Endothelial cell of umbilical vein (primary cell): ENCODE measurements around the gene NHERF2. TPM values are rescaled to one million over a fixed set of nuclear protein-coding genes. Genes with fewer than 3 reads are reported as not detected.
A peak's percentile ranks its signal among the peaks of the same experiment; 100 is the strongest.

ENCODE experiments used
- BruUV-seq: library from RNA; stranded (reverse); fragments of 400-500 nt; replicated peaks from 2 replicates; lab custom pipeline; 2021; lab: Mats Ljungman, UMichigan
- CTCF ChIA-PET: fragments of 300-600, 350-600 bp; sonication (Branson Sonifier 250); formaldehyde crosslinking; loops from one replicate; lab custom pipeline; 2021; ENCODE audit warnings: antibody characterized with exemption, inconsistent platforms; lab: Charles Lee
- POLR2A ChIA-PET: fragments of 300-600, 350-600 bp; sonication (Branson Sonifier 250); formaldehyde crosslinking; loops from one replicate; lab custom pipeline; 2021; ENCODE audit warnings: antibody characterized with exemption, inconsistent platforms; lab: Charles Lee
- DNase-seq: peaks from one replicate; pipeline ENCODE4 v3.0.0-alpha.2; 2011; ENCODE audit warnings: low read depth, low spot score
- FAIRE-seq: peaks from 2 replicates; lab custom pipeline; 2011; peaks lifted over from hg19 to GRCh38; lab: Jason Lieb, UNC
- H2AFZ ChIP-seq: 2 replicates; pipeline ENCODE4 v1.6.0; 2012; ENCODE audit warnings: low read depth, low read length, control low read depth, inconsistent platforms
- H3K27ac ChIP-seq: 2 replicates; pipeline ENCODE4 v1.5.1; 2011; ENCODE audit warnings: low read depth, mild to moderate bottlenecking, control low read depth, low read length, moderate library complexity; ENCODE audit not compliant: insufficient read depth
- H3K27me3 ChIP-seq, 2 experiments: 2 replicates each; pipeline versions ENCODE4 v1.6.0 to v1.6.1; 2011; ENCODE audit warnings: low read length in 2 of 2, mixed read lengths in 1 of 2; ENCODE audit not compliant: control insufficient read depth in 2 of 2, insufficient read depth in 2 of 2
- H3K36me3 ChIP-seq, 2 experiments: 2 replicates in 1 of 2; 3 replicates in 1 of 2; pipeline ENCODE4 v1.5.1; 2011; ENCODE audit warnings: low read length in 2 of 2, mild to moderate bottlenecking in 1 of 2, moderate library complexity in 1 of 2; ENCODE audit not compliant: control insufficient read depth in 2 of 2, insufficient read depth in 2 of 2; ENCODE audit errors: extremely low read depth in 1 of 2
- H3K4me1 ChIP-seq: 3 replicates; pipeline ENCODE4 v1.5.1; 2011; ENCODE audit warnings: mild to moderate bottlenecking, low read length; ENCODE audit not compliant: control insufficient read depth, insufficient read depth; ENCODE audit errors: extremely low read depth
- H3K4me2 ChIP-seq: 2 replicates; pipeline ENCODE4 v1.6.1; 2011; ENCODE audit warnings: low read length, control low read depth, mixed read lengths; ENCODE audit not compliant: insufficient read depth
- H3K4me3 ChIP-seq, 3 experiments: fragments of 200-600 bp in 1 of 3; sonication (generic), shearing (Covaris generic) in 1 of 3; replicated peaks in 1 of 3; 2 replicates each; pipeline ENCODE4 v1.5.1; 2011 to 2016; ENCODE audit warnings: control low read depth in 3 of 3, low read length in 3 of 3, mild to moderate bottlenecking in 2 of 3, inconsistent platforms in 1 of 3, low read depth in 1 of 3, moderate library complexity in 1 of 3; ENCODE audit not compliant: insufficient read depth in 1 of 3
- H3K79me2 ChIP-seq: 2 replicates; pipeline ENCODE4 v1.6.0; 2012; ENCODE audit warnings: low read length, inconsistent platforms; ENCODE audit not compliant: control insufficient read depth, insufficient read depth
- H3K9ac ChIP-seq: replicated peaks from 2 replicates; pipeline ENCODE3; 2011; ENCODE audit warnings: low read length, control low read depth; ENCODE audit not compliant: insufficient read depth; ENCODE audit errors: extremely low read depth
- H3K9me1 ChIP-seq: replicated peaks from 3 replicates; pipeline ENCODE4 v1.6.0; 2011; ENCODE audit warnings: mild to moderate bottlenecking, low read length; ENCODE audit not compliant: control insufficient read depth, insufficient read depth; ENCODE audit errors: extremely low read depth
- H3K9me3 ChIP-seq: replicated peaks from 2 replicates; pipeline ENCODE4 v1.5.1; 2012; ENCODE audit warnings: low read length, inconsistent platforms; ENCODE audit not compliant: control insufficient read depth, insufficient read depth
- H4K20me1 ChIP-seq: replicated peaks from 2 replicates; pipeline ENCODE3; 2011; ENCODE audit warnings: mild to moderate bottlenecking, low read length; ENCODE audit not compliant: control insufficient read depth, insufficient read depth; ENCODE audit errors: extremely low read depth
- CTCF ChIP-seq, 2 donors: IDR thresholded peaks; 1 replicate in 1 of 2; 2 replicates in 1 of 2; pipeline ENCODE4 v1.5.1; 2011; ENCODE audit warnings: low read length in 2 of 2, mild to moderate bottlenecking in 2 of 2, moderate library complexity in 2 of 2, control low read depth in 1 of 2, inconsistent platforms in 1 of 2, low read depth in 1 of 2; ENCODE audit not compliant: insufficient read depth in 1 of 2; ENCODE audit errors: extremely low read depth in 1 of 2
- EZH2 ChIP-seq: IDR thresholded peaks from 2 replicates; pipeline ENCODE4 v1.6.1; 2012; ENCODE audit warnings: borderline replicate concordance, low read depth, mild to moderate bottlenecking, moderate library complexity, low read length, inconsistent platforms; ENCODE audit not compliant: severe bottlenecking
- FOS ChIP-seq: IDR thresholded peaks from 2 replicates; pipeline ENCODE4 v1.6.1; 2011; ENCODE audit warnings: mild to moderate bottlenecking, low read length, moderate library complexity, borderline replicate concordance; ENCODE audit not compliant: insufficient read depth
- GATA2 ChIP-seq: IDR thresholded peaks from 2 replicates; pipeline ENCODE4 v1.7.0; 2011; ENCODE audit warnings: low read depth, mild to moderate bottlenecking, moderate library complexity, mixed read lengths, low read length; ENCODE audit not compliant: insufficient read length, insufficient read depth
- JUN ChIP-seq: IDR thresholded peaks from 2 replicates; pipeline ENCODE4 v1.6.1; 2011; ENCODE audit warnings: borderline replicate concordance, low read depth; ENCODE audit not compliant: insufficient read length, insufficient read depth
- MYC ChIP-seq: IDR thresholded peaks from one replicate; pipeline ENCODE4 v1.6.1; 2011; ENCODE audit warnings: mild to moderate bottlenecking, low read depth, low read length
- POLR2AphosphoS5 ChIP-seq: IDR thresholded peaks from 2 replicates; pipeline ENCODE4 v1.6.1; 2012; ENCODE audit warnings: low read depth, mild to moderate bottlenecking, control low read depth, low read length, moderate library complexity; ENCODE audit not compliant: insufficient read depth
- dilution Hi-C: fragments of 300-500 bp; cut with MboI; formaldehyde crosslinking; loops from one replicate; pipeline ENCODE4 v1.15.0; 2019; ENCODE audit warnings: low sequenced_read_pairs; ENCODE audit not compliant: extremely low pct_ligation_motif_present
- intact Hi-C: fragments of 100-400 bp; cut with micrococcal nuclease; formaldehyde crosslinking; loops from one replicate; pipeline ENCODE4 v1.10.0; 2022
- polyA plus RNA-seq, 4 experiments: library from polyadenylated mRNA; depleted of rRNA in 3 of 4; stranded (reverse) in 3 of 4; unstranded in 1 of 4; fragments of >200 nt; gene quantifications; 2 replicates each; pipeline versions ENCODE4 v1.2.1 to v1.2.3, GENCODE V29; 2011 to 2012; ENCODE audit warnings: missing spikeins in 1 of 4
- total RNA-seq: library from RNA; stranded (reverse); gene quantifications from 2 replicates; pipeline ENCODE4 v1.2.3, GENCODE V29; 2021

NHERF2 gene
- total and polyA plus RNA-seq, 2 donors (not counting 3 experiments of a cell fraction or from before 2014, with no cell fraction given), result 65.2 to 71.2 TPM

GRCh38 chr16:2015947-2016208, 10.8 kb upstream of the NHERF2 start:
- dilution Hi-C loops, result no loop called here
- CTCF ChIA-PET, result interaction anchor here (0.8 to 8.9 kb wide), 9 partner anchors 8 to 131 kb away, joined by 3 to 137 read pairs (median 4); no protein-coding TSS in a partner anchor
- no peak for DNase-seq
- no peak overlapping the region for H3K4me2 ChIP-seq
- intact Hi-C loops, result no loop called here
- no peak overlapping the region for H3K4me3 ChIP-seq
- H3K27me3 ChIP-seq, result peaks cover 4 to 11% of the 10 kb centered on the region in 2 experiments
- no peak overlapping the region for H3K27ac ChIP-seq
- peaks cover 6% of the 10 kb centered on the region for H3K4me1 ChIP-seq
- FAIRE-seq, result no peak
- no peaks in the 10 kb centered on the region for H3K9me3 ChIP-seq
- no peak for TF ChIP-seq POLR2AphosphoS5
- no peak for TF ChIP-seq CTCF (IDR thresholded peaks at IDR 0.05; ENCODE audit: extremely low read depth in 1 of 2, insufficient read depth in 1 of 2, low read depth in 1 of 2, low read length in 2 of 2)
- POLR2A ChIA-PET, result no interaction called here
- no peak overlapping the region for H3K9ac ChIP-seq
- BruUV-seq, result no TSS peak
- no peaks in the 10 kb centered on the region for H4K20me1 ChIP-seq
- H3K79me2 ChIP-seq, result no peaks in the 10 kb centered on the region
- H2AFZ ChIP-seq, result no peak overlapping the region
- no peaks in the 10 kb centered on the region for H3K9me1 ChIP-seq
- H3K36me3 ChIP-seq, result no peaks in the 10 kb centered on the region

- no peak overlapping the region for H3K4me2 ChIP-seq
- no TSS peak for BruUV-seq
- FAIRE-seq, result no peak
- dilution Hi-C loops (no loop called here), intact Hi-C loops (no loop called here)
- no peaks in the 10 kb centered on the region for H3K36me3 ChIP-seq
- ChIA-PET CTCF (interaction anchor here (0.8 to 8.9 kb wide), 8 partner anchors 9 to 130 kb away, joined by 3 to 137 read pairs (median 4); no protein-coding TSS in a partner anchor), POLR2A (no interaction called here)
- no peak overlapping the region for H3K9ac ChIP-seq
- H3K9me1 ChIP-seq, result no peaks in the 10 kb centered on the region
- H3K27ac ChIP-seq, result no peak overlapping the region
- H4K20me1 ChIP-seq, result no peaks in the 10 kb centered on the region
- DNase-seq, result no peak
- no peaks in the 10 kb centered on the region for H3K9me3 ChIP-seq
- no peak overlapping the region for H2AFZ ChIP-seq
- peaks cover 6% of the 10 kb centered on the region for H3K4me1 ChIP-seq
- H3K4me3 ChIP-seq, result no peak overlapping the region
- TF ChIP-seq POLR2AphosphoS5, result no peak
- no peak for TF ChIP-seq FOS
- peak; percentile 55 to 66 for TF ChIP-seq CTCF (IDR thresholded peaks at IDR 0.05; ENCODE audit: extremely low read depth in 1 of 2, insufficient read depth in 1 of 2, low read depth in 1 of 2, low read length in 2 of 2)
- no peak for TF ChIP-seq MYC
- no peak for TF ChIP-seq JUN
- no peak for TF ChIP-seq GATA2
- no peak for TF ChIP-seq EZH2
- H3K79me2 ChIP-seq, result no peaks in the 10 kb centered on the region
- peaks cover 4 to 11% of the 10 kb centered on the region in 2 experiments for H3K27me3 ChIP-seq
These were observed 10.2 kb upstream of the NHERF2 start for GRCh38 chr16:2016407-2016922.
